Measurements from ENCODE around the gene PLAGL2.

The PLAGL2 gene

GRCh38 chr20:32153156-32153665, 54.3 kb downstream of the PLAGL2 start:
- no peak for DNase-seq (ENCODE audit: low read depth, low spot score)

DNA sequence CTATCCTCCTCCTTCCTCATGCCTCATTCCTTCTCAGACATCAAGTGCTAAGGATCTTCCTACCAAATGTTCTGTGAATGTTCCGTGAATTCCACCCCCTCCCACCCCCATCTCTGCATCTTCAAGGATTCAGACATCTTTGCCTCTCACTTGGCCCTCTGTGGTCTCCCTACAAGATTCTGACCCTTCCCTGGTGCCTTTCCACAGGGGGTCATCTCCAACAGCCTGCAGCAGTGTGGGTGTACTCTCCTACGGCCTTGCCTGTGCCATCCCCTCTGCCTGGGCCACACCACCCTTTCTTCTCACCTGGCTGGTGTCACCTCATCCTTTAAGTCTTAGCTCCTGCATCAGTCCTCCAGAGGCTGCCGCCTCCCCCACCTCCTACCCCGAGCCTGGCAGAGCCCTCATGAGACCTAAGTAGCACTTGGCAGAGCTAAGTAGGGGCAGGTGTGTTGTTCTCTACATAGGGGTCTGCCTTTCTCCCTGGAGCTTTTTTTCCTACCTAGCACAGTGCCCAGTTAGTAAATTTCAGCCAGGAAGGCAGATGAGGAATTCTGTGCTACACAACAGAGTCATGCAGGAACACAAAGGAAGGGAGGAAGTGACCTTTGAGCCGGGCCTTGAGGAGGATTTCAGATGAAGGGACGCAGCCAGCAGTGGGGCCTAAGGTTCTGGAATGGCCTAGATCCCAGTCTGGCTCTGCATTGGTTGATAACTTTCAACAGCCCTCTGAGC, 55.0 kb downstream of the PLAGL2 start:
- no peak for DNase-seq (ENCODE audit: low read depth, low spot score)

GRCh38 chr20:32150291-32150848, 57.2 kb downstream of the PLAGL2 start:
- DNase-seq (ENCODE audit: low read depth, low spot score): no peak

GRCh38 chr20:32149566-32150170, 57.9 kb downstream of the PLAGL2 start:
- DNase-seq (ENCODE audit: low read depth, low spot score): no peak

DNA sequence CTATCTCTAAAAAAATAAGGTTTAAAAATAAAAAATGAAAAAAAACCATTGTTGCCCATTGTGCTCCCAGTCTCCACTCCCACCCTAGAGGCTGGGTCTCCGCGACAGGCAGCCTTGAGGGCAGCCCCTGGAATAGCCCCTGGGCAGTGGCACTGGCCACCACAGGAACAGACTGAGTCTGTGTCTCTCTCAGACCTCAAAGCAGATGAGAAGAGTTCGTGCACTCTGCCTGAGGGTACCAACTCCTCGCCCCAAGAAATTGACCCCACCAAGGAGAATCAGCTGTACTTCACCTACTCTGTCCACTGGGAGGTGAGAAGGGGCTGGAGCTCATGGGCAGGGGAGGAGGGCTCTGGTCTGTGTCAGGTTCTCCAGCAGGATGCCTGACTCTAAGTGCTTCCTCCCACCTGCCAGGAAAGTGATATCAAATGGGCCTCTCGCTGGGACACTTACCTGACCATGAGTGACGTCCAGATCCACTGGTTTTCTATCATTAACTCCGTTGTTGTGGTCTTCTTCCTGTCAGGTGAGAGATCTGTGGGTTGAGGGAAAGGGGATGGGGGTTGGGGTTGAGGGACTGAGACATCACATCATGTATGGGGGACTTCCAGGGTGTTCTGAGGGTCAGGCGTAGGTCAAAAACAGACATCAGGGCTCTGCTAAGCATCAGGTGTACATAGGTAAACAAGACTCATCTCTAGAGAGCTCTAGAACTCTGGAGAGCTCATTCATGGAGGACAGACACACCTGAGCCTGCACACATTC, 62.5 kb downstream of the PLAGL2 start:
- no peak for DNase-seq (ENCODE audit: low read depth, low spot score)

DNA sequence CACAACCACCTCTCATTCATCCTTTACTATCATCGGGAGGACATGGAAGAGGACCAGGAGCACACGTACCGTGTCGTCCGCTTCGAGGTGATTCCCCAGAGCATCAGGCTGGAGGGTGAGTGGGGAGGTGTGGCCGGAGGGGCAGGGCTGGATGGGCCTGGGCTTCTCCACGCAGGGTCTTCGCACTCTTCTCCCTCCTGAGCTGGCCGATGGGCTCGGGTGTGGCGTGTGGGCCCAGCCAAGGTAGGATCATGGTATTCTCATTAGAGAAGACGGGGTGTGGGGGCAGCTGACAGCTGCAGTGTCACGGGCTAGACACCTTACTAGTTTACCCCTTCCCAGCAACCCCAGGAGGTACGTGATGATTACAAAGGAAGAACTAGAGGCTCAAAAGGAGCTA, 64.6 kb downstream of the PLAGL2 start:
- no peak for DNase-seq (ENCODE audit: low read depth, low spot score)

Measured in brain pericyte (primary cell).